Common myeloid progenitor, CD34-positive (primary cell): Measurements from ENCODE around the gene NELL2.
"Not testable (repeated sequence)": the region's sequence is repeated elsewhere in the genome, so short reads cannot be mapped to it uniquely, and the experiment has no call there.

ENCODE experiments used
- CTCF ChIA-PET: fragments of 350-600 bp; sonication (Branson Sonifier 250); formaldehyde crosslinking; loops from one replicate; lab custom pipeline; 2021; ENCODE audit warnings: antibody characterized with exemption; lab: Charles Lee
- POLR2A ChIA-PET: fragments of 350-600 bp; sonication (Branson Sonifier 250); formaldehyde crosslinking; loops from one replicate; lab custom pipeline; 2021; ENCODE audit warnings: antibody characterized with exemption; lab: Charles Lee
- DNase-seq, 3 donors: peaks; one replicate each; pipeline versions ENCODE4 v3.0.0 to v3.0.0-alpha.2; 2013
- H3K27ac ChIP-seq, 2 experiments: 1 replicate in 1 of 2; 2 replicates in 1 of 2; pipeline ENCODE4 v1.7.0; 2013; ENCODE audit warnings: inconsistent platforms in 2 of 2, low read length in 2 of 2, mild to moderate bottlenecking in 2 of 2, low read depth in 1 of 2, moderate library complexity in 1 of 2; ENCODE audit not compliant: severe bottlenecking in 2 of 2, insufficient read depth in 1 of 2, poor library complexity in 1 of 2
- H3K27me3 ChIP-seq, 5 experiments: replicated peaks in 2 of 5; 1 replicate in 3 of 5; 2 replicates in 2 of 5; pipeline versions ENCODE4 v1.6.1 to v1.7.0; 2013; ENCODE audit warnings: low read length in 4 of 5, mild to moderate bottlenecking in 2 of 5, moderate library complexity in 2 of 5, inconsistent platforms in 1 of 5; ENCODE audit not compliant: insufficient read depth in 5 of 5, control insufficient read depth in 4 of 5
- H3K36me3 ChIP-seq, 4 experiments: 1 replicate in 2 of 4; 2 replicates in 2 of 4; pipeline versions ENCODE4 v1.6.1 to v1.7.0; 2013; ENCODE audit warnings: low read length in 3 of 4, control low read depth in 1 of 4, mild to moderate bottlenecking in 1 of 4; ENCODE audit not compliant: control insufficient read depth in 4 of 4, insufficient read depth in 4 of 4
- H3K4me1 ChIP-seq, 4 experiments: 1 replicate in 3 of 4; 2 replicates in 1 of 4; pipeline versions ENCODE4 v1.6.1 to v1.7.1; 2013; ENCODE audit warnings: low read length in 3 of 4, mild to moderate bottlenecking in 3 of 4, control low read depth in 1 of 4, inconsistent platforms in 1 of 4, moderate library complexity in 1 of 4; ENCODE audit not compliant: control insufficient read depth in 4 of 4, insufficient read depth in 4 of 4; ENCODE audit errors: control extremely low read depth in 1 of 4
- H3K4me3 ChIP-seq, 7 experiments: 1 replicate in 4 of 7; 2 replicates in 3 of 7; pipeline versions ENCODE4 v1.5.1 to v1.7.0; 2013; ENCODE audit warnings: mild to moderate bottlenecking in 7 of 7, low read length in 6 of 7, moderate library complexity in 6 of 7, inconsistent platforms in 2 of 7, low read depth in 2 of 7, control low read depth in 1 of 7; ENCODE audit not compliant: insufficient read depth in 4 of 7, control insufficient read depth in 1 of 7; ENCODE audit errors: extremely low read depth in 1 of 7
- H3K9me3 ChIP-seq, 5 experiments: 1 replicate in 4 of 5; 2 replicates in 1 of 5; pipeline versions ENCODE4 v1.6.1 to v1.7.1; 2013; ENCODE audit warnings: low read length in 4 of 5, mild to moderate bottlenecking in 2 of 5, inconsistent platforms in 1 of 5, low read depth in 1 of 5, moderate library complexity in 1 of 5; ENCODE audit not compliant: control insufficient read depth in 4 of 5, insufficient read depth in 2 of 5; ENCODE audit errors: control extremely low read depth in 1 of 5
- WGBS: methylation state at CpG from one replicate; pipeline ENCODE4 v1.1.5; 2013; ENCODE audit not compliant: insufficient coverage; 5-methylcytosine and 5-hydroxymethylcytosine counted together

Gene NELL2

GRCh38 chr12:44708218-44708617 is 167.9 kb downstream of the NELL2 start:
- DNase-seq, result no peak
- POLR2A ChIA-PET, result no interaction called here
- no peaks in the 10 kb centered on the region for H3K9me3 ChIP-seq
- H3K4me3 ChIP-seq, result no peak overlapping the region
- CTCF ChIA-PET, result no interaction called here
- no peaks in the 10 kb centered on the region for H3K4me1 ChIP-seq
- no peaks in the 10 kb centered on the region for H3K27me3 ChIP-seq
- WGBS, result 100% methylated on average over 2 of the region's 2 CpGs
- no peak overlapping the region for H3K27ac ChIP-seq
- H3K36me3 ChIP-seq, result no peaks in the 10 kb centered on the region

GRCh38 chr12:44703182-44703910 is 172.8 kb downstream of the NELL2 start:
- Histone ChIP-seq H3K27me3 (no peaks in the 10 kb centered on the region), H3K36me3 (no peaks in the 10 kb centered on the region), H3K4me1 (no peaks in the 10 kb centered on the region), H3K4me3 (no peak overlapping the region), H3K27ac (no peak overlapping the region), H3K9me3 (no peaks in the 10 kb centered on the region)
- no peak for DNase-seq
- 100% methylated on average over 1 of the region's 3 CpGs for WGBS
- ChIA-PET POLR2A (no interaction called here), CTCF (no interaction called here)

GRCh38 chr12:44697511-44697910 is 178.6 kb downstream of the NELL2 start:
- Histone ChIP-seq H3K4me1 (no peaks in the 10 kb centered on the region), H3K27ac (no peak overlapping the region), H3K4me3 (no peak overlapping the region), H3K27me3 (no peaks in the 10 kb centered on the region), H3K36me3 (no peaks in the 10 kb centered on the region), H3K9me3 (no peaks in the 10 kb centered on the region)
- WGBS, result no CpG with 5 or more reads among the region's 2 CpGs
- DNase-seq, result no peak
- POLR2A ChIA-PET, result interaction anchor here (0.6 kb wide), 1 partner anchor 17 kb away, joined by 5 read pairs; no protein-coding TSS in a partner anchor
- CTCF ChIA-PET, result no interaction called here

- Histone ChIP-seq H3K27me3 (no peaks in the 10 kb centered on the region), H3K4me3 (no peak overlapping the region), H3K27ac (no peak overlapping the region), H3K36me3 (no peaks in the 10 kb centered on the region), H3K4me1 (no peaks in the 10 kb centered on the region), H3K9me3 (no peaks in the 10 kb centered on the region)
- CTCF ChIA-PET, result no interaction called here
- POLR2A ChIA-PET, result no interaction called here
- DNase-seq, result no peak
These were observed 179.6 kb downstream of the NELL2 start for GRCh38 chr12:44696542-44696941.

GRCh38 chr12:44694017-44694416 is 182.1 kb downstream of the NELL2 start:
- POLR2A ChIA-PET, result no interaction called here
- H3K27me3 ChIP-seq, result no peaks in the 10 kb centered on the region

GRCh38 chr12:44689587-44689986 is 186.5 kb downstream of the NELL2 start:
- H3K4me1 ChIP-seq, result no peaks in the 10 kb centered on the region
- CTCF ChIA-PET, result no interaction called here
- no peak overlapping the region for H3K4me3 ChIP-seq
- POLR2A ChIA-PET, result no interaction called here
- 96% methylated on average over 3 of the region's 3 CpGs for WGBS
- no peaks in the 10 kb centered on the region for H3K9me3 ChIP-seq
- H3K36me3 ChIP-seq, result no peaks in the 10 kb centered on the region
- no peak for DNase-seq
- no peaks in the 10 kb centered on the region for H3K27me3 ChIP-seq
- H3K27ac ChIP-seq, result no peak overlapping the region

More at GRCh38 chr12:44694017-44694416, 182.1 kb downstream of the NELL2 start:
- no peak overlapping the region for H3K4me3 ChIP-seq
- H3K9me3 ChIP-seq, result no peaks in the 10 kb centered on the region
- no peaks in the 10 kb centered on the region for H3K4me1 ChIP-seq
- no peak overlapping the region for H3K27ac ChIP-seq
- CTCF ChIA-PET, result no interaction called here
- DNase-seq, result no peak
- no peaks in the 10 kb centered on the region for H3K36me3 ChIP-seq
- 75% methylated on average over 2 of the region's 4 CpGs for WGBS

- H3K9me3 ChIP-seq, DNase-seq, H3K4me3 ChIP-seq, H3K4me1 ChIP-seq, H3K27me3 ChIP-seq, POLR2A ChIA-PET, H3K36me3 ChIP-seq, H3K27ac ChIP-seq: not testable (repeated sequence)
- CTCF ChIA-PET, result interaction anchor here (1.0 kb wide), 1 partner anchor 49 kb away, joined by 3 read pairs; no protein-coding TSS in a partner anchor
- 97% methylated on average over 20 of the region's 22 CpGs for WGBS
These were observed 189.2 kb downstream of the NELL2 start for GRCh38 chr12:44686821-44687432.
